Spleen (tissue), 7 donors: Measurements from ENCODE around the gene BCO1.

ENCODE experiments used
- CTCF ChIP-seq, 11 experiments: fragments of 200-600 bp in 7 of 11; fragments of 450-650 bp in 4 of 11; sonication (generic) in 4 of 11; IDR thresholded peaks in 8 of 11; conservative IDR thresholded peaks in 3 of 11; 1 replicate in 7 of 11; 2 replicates in 4 of 11; pipeline versions ENCODE4 v1.4.0 to v1.8.0; 2016 to 2021; ENCODE audit warnings: antibody characterized with exemption in 11 of 11, inconsistent platforms in 4 of 11, mild to moderate bottlenecking in 1 of 11
- POLR2A ChIP-seq, 3 donors: fragments of 450-650 bp; IDR thresholded peaks; one replicate each; pipeline ENCODE4 v1.5.1; 2017; ENCODE audit warnings: antibody characterized with exemption in 3 of 3, mild to moderate bottlenecking in 1 of 3
- POLR2AphosphoS5 ChIP-seq, 3 donors: sonication (generic); formaldehyde crosslinking; IDR thresholded peaks; one replicate each; pipeline ENCODE4 v1.5.1; 2017; ENCODE audit warnings: antibody characterized with exemption in 3 of 3
- donor health status: DM: no; HTN: no; CAD: no; lungs with moderate emphysema.
- donor health status: DM: no; HTN: no; CAD: no.
- donor health status: DM: no; HTN: no; CAD: no.

DNA sequence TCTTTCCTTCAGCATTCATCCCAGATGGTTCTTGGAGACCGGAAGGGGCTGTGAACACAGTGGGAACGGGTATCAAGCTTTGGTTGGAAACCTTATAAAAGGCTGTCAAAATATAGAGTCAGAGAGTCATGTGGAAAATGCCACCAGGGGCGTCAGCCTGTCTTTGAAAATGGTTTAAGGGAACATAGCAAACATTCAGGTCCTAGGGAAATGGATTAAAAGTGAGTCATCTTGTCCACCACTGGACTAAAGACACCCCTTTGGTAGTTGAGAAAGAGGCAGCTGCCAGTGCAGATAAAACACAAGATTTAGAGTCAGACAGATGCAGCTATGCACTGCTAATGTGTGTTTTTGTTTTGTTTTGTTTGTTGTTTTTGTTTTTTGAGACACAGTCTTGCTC lies 47.8 kb upstream of the BCO1 start:
- TF ChIP-seq POLR2A (IDR thresholded peaks at IDR 0.05) (no peak), CTCF (IDR thresholded peaks at IDR 0.05 in 8 of 11, conservative IDR thresholded peaks at IDR 0.05 in 3 of 11) (no peak), POLR2AphosphoS5 (IDR thresholded peaks at IDR 0.05) (no peak)
